GM12874 (cell line): ENCODE results near the gene DACH2.

ENCODE experiments used
- CTCF ChIP-seq: IDR thresholded peaks from 2 replicates; pipeline ENCODE4 v1.5.1; 2011; ENCODE audit warnings: low read depth, mild to moderate bottlenecking, control low read depth, low read length, moderate library complexity; ENCODE audit not compliant: insufficient read depth

DACH2 gene

GRCh38 chrX:86507331-86507730 is 359.1 kb downstream of the DACH2 start:
- no peak for TF ChIP-seq CTCF

DNA sequence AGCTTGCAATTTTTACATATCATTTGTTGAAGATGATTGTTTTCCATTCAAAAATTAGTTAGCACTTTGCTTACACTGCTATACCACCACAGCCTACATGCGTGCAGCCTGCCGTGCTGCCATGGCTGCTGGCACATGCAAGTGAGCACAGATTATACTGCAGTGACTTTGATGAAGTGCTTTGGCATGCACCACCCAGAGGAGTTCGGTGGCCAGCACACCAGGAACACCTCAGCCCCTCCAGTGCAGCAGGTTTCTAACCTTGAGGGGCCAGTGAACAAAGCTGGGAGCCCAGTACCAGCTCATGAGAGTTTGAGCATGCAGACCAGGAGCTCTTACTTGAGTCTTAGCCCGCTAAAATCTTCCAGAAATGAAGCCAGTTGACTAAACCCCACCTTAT is 431.5 kb downstream of the DACH2 start:
- TF ChIP-seq CTCF = no peak

GRCh38 chrX:86604607-86605006 is 456.4 kb downstream of the DACH2 start:
- no peak for TF ChIP-seq CTCF

GRCh38 chrX:86696951-86697350 is 548.7 kb downstream of the DACH2 start:
- no peak for TF ChIP-seq CTCF

DNA sequence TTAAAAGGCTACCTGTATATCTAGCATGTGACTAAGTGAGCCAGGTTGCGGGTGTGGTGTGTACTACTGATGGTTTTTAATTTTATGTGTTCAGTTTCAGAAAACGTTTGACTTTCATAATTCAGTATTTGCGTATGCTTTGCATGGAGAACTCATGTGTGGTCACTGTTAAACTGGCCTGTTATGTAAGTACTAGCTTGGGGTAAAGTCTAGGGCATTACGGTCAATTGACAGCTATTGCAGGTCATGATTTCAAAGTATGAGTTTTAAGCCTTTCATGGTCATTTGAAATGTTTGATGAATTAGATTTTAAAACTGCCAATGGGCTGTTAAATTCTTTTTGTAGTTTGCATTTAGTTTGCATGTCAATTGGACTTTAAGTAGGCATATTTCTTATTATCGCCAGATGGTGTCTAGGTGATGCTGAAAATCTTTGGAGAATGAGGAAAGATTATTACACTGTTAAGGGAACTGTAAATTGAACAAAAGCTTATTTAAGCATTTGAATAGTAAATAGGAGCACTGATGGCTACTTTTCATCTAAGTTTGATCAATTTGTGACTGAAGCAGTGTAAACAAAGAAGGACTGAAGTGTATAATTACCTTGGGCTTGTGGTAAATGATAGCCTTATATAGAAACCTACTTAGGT is 563.4 kb downstream of the DACH2 start:
- no peak for TF ChIP-seq CTCF

- no peak for TF ChIP-seq CTCF
These were observed 566.2 kb downstream of the DACH2 start for GRCh38 chrX:86714441-86714840.

DNA sequence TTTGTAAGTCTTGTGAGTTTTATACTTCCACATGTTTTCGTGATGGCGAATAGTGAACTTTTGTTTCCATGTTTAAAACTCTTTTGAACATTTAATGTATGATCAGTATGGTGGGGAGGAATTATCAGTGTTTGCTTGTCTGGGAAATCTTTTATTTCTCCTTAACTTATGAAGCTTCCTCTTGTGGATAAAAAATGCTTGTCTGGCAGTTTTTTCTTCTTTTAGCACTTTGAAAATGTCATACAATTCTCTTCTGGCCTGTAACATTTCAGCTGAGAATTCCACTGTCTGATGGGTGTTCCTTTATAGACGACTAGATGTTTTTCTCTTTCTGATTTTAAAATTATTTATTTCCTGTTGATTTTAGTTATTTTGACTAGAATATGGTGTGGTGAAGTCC is 576.0 kb downstream of the DACH2 start:
- no peak for TF ChIP-seq CTCF
